ENCODE data around the gene ADAMTS17.
A peak's percentile ranks its signal among the peaks of the same experiment; 100 is the strongest.

Gene ADAMTS17

DNA sequence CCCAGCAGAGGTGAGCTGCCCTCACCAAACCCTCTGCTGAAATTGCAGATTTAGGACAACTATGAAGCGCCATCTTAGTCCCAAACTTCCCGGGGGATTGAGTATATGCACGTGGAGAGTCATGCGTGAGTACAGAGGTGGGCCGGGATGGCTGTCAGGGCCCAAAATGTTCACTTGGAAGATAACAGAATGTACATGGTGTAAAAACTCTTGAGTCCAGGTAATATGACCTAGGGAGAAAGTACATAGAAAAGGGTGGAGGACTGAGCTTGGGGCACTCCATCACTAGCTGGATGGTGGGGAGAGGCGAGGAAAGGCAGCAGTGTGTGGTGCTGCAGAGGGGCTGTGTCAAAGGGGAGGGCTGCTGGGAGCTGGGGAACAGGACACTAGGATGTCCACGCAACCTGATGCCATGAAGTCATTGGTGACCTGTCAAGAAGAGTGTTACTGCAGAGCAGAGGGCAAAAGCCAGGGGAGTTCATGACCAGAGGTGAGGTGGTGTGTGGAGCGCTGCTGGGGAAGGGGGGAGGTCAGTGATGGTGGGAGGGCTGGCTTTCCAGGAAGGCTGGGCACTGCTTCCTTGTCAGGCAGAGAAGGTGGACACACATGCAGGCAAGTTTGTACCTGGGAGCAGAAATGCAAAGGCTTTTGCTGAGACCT is 372.4 kb downstream of the ADAMTS17 start:
- Mint-ChIP-seq H3K36me3 (no peaks in the 10 kb centered on the region), H3K4me1 (no peaks in the 10 kb centered on the region), H3K27me3 (no peaks in the 10 kb centered on the region), H3K27ac (no peak overlapping the region), H3K9me3 (no peaks in the 10 kb centered on the region), H3K4me3 (no peak overlapping the region)
- no peak for DNase-seq
- CTCF ChIA-PET, result no interaction called here

- Mint-ChIP-seq H3K4me3 (no peak overlapping the region), H3K27me3 (no peaks in the 10 kb centered on the region), H3K27ac (no peak overlapping the region), H3K4me1 (no peaks in the 10 kb centered on the region), H3K36me3 (no peaks in the 10 kb centered on the region), H3K9me3 (no peaks in the 10 kb centered on the region)
- DNase-seq, result no peak
- CTCF ChIA-PET, result no interaction called here
These were observed 373.9 kb downstream of the ADAMTS17 start for GRCh38 chr15:99967841-99968371.

- Mint-ChIP-seq H3K27ac (no peak overlapping the region), H3K9me3 (no peaks in the 10 kb centered on the region), H3K36me3 (no peaks in the 10 kb centered on the region), H3K4me1 (no peaks in the 10 kb centered on the region), H3K27me3 (no peaks in the 10 kb centered on the region), H3K4me3 (no peak overlapping the region)
- CTCF ChIA-PET, result no interaction called here
- DNase-seq, result no peak
These were observed 375.0 kb downstream of the ADAMTS17 start for GRCh38 chr15:99966815-99967214.

DNA sequence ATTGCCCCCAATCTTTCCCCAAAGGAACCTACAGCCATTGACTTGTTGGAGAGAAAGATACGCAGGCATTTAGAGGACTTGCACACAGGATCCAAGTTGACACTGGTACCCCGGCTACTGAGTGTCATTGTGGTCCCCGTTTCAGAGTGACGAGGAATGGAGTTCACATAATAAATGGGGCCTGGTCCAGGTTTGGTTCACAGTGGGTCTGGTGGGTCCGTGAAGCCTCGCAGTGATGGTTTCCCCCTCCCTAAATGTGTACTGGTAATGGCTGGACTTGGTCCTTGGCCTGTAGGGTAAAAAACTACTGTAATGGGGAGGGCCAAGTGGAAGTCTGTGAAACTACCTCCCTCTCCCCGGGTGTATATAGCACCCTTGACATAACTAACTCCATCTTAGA is 376.4 kb downstream of the ADAMTS17 start:
- no peak for DNase-seq
- Mint-ChIP-seq H3K9me3 (no peaks in the 10 kb centered on the region), H3K27me3 (no peaks in the 10 kb centered on the region), H3K4me3 (no peak overlapping the region), H3K27ac (no peak overlapping the region), H3K36me3 (no peaks in the 10 kb centered on the region), H3K4me1 (no peaks in the 10 kb centered on the region)
- CTCF ChIA-PET, result no interaction called here

- Mint-ChIP-seq H3K9me3 (no peaks in the 10 kb centered on the region), H3K36me3 (no peaks in the 10 kb centered on the region), H3K27ac (no peak overlapping the region), H3K4me3 (no peak overlapping the region), H3K4me1 (no peaks in the 10 kb centered on the region), H3K27me3 (peaks cover 6% of the 10 kb centered on the region)
- CTCF ChIA-PET, result interaction anchor here (0.5 kb wide), 1 partner anchor 27 kb away, joined by 3 read pairs; no protein-coding TSS in a partner anchor
- DNase-seq, result no peak
These were observed 377.8 kb downstream of the ADAMTS17 start for GRCh38 chr15:99963976-99964375.

GRCh38 chr15:99963096-99963825 is 378.5 kb downstream of the ADAMTS17 start:
- H3K4me3 Mint-ChIP-seq, result no peak overlapping the region
- H3K4me1 Mint-ChIP-seq, result peaks cover 2% of the 10 kb centered on the region
- H3K9me3 Mint-ChIP-seq, result no peaks in the 10 kb centered on the region
- peaks cover 6% of the 10 kb centered on the region for H3K27me3 Mint-ChIP-seq
- no peaks in the 10 kb centered on the region for H3K36me3 Mint-ChIP-seq
- H3K27ac Mint-ChIP-seq, result no peak overlapping the region
- CTCF ChIA-PET, result interaction anchor here (0.5 to 0.7 kb wide), 2 partner anchors 26 to 85 kb away, joined by 3 read pairs; no protein-coding TSS in a partner anchor
- peak; percentile 0 for DNase-seq

DNA sequence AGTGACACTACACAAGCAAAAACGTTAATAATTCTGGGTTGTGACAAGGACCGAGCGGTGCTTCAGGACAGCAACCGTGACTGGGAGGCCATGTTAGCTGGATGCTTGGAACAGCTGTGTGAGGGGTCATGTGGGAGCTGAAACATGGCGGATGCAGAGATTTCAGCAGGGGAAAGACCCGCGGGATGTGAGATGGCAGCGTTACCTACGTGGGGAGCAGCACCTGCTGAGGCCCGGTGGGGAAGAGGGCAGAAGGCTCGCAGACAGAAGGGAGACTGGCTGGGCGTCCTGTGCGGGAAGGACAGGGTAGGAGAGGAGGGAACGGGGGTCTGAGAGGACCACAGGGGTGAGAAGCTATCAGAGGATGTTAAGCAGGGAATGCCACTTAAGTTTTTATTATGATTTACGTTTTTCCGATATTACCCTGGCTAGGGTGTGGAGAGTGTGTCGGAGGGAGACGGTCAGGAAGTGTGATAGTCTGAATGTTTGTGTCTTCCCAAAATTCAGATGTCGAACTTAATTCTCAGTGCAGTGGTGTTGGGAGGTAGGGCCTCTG is 379.7 kb downstream of the ADAMTS17 start:
- H3K9me3 Mint-ChIP-seq, result no peaks in the 10 kb centered on the region
- peaks cover 7% of the 10 kb centered on the region for H3K4me1 Mint-ChIP-seq
- peaks cover 6% of the 10 kb centered on the region for H3K27me3 Mint-ChIP-seq
- CTCF ChIA-PET, result interaction anchor here (3.6 kb wide), 1 partner anchor 376 kb away, joined by 23 read pairs; no protein-coding TSS in a partner anchor
- H3K27ac Mint-ChIP-seq, result no peak overlapping the region
- H3K4me3 Mint-ChIP-seq, result no peak overlapping the region
- DNase-seq, result no peak
- no peaks in the 10 kb centered on the region for H3K36me3 Mint-ChIP-seq

DNA sequence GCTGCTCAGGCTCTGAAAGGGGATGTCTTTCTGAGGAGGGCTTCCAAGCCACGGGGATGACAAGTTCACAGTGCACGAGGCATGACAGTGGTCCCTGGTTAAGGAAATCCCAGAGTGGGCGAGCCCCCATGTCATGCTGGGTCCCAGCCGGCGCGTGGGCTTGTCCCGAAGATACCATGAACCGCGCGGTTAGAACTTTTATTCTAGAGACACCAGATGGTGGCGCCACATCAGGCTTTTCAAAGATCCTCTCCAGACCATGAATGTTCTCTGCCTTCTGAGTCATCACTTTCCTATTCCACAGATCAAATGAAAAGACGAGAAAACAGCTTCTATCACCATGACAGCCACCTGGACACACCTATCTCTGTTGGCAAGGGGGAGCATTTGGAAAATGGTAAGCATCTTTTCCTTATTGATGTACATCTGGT is 380.7 kb downstream of the ADAMTS17 start:
- H3K36me3 Mint-ChIP-seq, result no peaks in the 10 kb centered on the region
- peaks cover 11% of the 10 kb centered on the region for H3K27me3 Mint-ChIP-seq
- DNase-seq, result peak; percentile 29
- no peaks in the 10 kb centered on the region for H3K9me3 Mint-ChIP-seq
- peaks cover 7% of the 10 kb centered on the region for H3K4me1 Mint-ChIP-seq
- H3K27ac Mint-ChIP-seq, result no peak overlapping the region
- H3K4me3 Mint-ChIP-seq, result no peak overlapping the region
- CTCF ChIA-PET, result interaction anchor here (3.6 kb wide), 1 partner anchor 377 kb away, joined by 23 read pairs; no protein-coding TSS in a partner anchor

DNA sequence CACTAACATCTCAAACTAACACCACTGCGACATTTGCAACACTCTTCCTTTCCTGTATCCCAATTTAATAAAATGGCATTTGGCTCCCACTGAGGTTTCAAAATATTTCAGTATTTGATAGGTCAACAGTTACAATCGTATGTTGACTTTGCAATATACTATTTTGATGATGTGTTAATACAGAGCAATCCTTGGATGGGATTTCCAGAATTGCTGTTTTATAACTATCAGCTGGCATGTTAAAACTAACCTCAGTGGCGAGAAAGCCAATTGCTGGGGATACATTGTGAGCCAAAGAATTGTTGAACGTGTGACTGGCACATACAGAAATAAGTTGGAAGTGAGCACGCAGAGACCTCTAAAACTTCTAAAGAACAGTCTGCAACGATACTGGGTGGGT is 382.4 kb downstream of the ADAMTS17 start:
- peaks cover 11% of the 10 kb centered on the region for H3K27me3 Mint-ChIP-seq

GRCh38 chr15:99958426-99959097 is 383.2 kb downstream of the ADAMTS17 start:
- Mint-ChIP-seq H3K27ac (no peak overlapping the region), H3K27me3 (peaks cover 11% of the 10 kb centered on the region), H3K9me3 (no peaks in the 10 kb centered on the region), H3K4me3 (no peak overlapping the region), H3K4me1 (peaks cover 9% of the 10 kb centered on the region), H3K36me3 (no peaks in the 10 kb centered on the region)
- DNase-seq, result no peak
- CTCF ChIA-PET, result interaction anchor here (3.6 kb wide), 1 partner anchor 379 kb away, joined by 23 read pairs; no protein-coding TSS in a partner anchor

More for the DNA sequence above, 382.4 kb downstream of the ADAMTS17 start:
- Mint-ChIP-seq H3K4me3 (no peak overlapping the region), H3K36me3 (no peaks in the 10 kb centered on the region), H3K4me1 (peaks cover 9% of the 10 kb centered on the region), H3K27ac (no peak overlapping the region), H3K9me3 (no peaks in the 10 kb centered on the region)
- CTCF ChIA-PET, result interaction anchor here (3.6 kb wide), 1 partner anchor 379 kb away, joined by 23 read pairs; no protein-coding TSS in a partner anchor
- DNase-seq, result no peak

DNA sequence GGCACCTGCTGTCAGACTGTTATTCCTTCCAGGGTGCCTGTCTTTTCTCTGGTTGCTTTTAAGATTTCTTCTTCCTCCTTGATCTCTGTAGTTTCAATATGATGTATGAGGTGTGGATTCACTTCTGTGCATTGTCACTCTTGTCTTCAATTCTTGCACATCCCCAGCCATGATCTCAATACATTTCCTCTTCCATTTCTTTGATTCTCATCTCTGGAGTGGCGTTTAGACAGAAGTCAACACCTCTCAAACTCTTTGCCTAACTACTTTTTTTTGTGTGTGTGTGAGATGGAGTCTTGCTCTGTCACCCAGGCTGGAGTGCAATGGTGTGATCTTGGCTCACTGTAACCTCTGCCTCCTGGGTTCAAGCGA is 384.1 kb downstream of the ADAMTS17 start:
- H3K4me3 Mint-ChIP-seq, result no peak overlapping the region
- no peak overlapping the region for H3K27ac Mint-ChIP-seq
- no peaks in the 10 kb centered on the region for H3K9me3 Mint-ChIP-seq
- CTCF ChIA-PET, result no interaction called here
- peaks cover 11% of the 10 kb centered on the region for H3K27me3 Mint-ChIP-seq
- no peak for DNase-seq
- no peaks in the 10 kb centered on the region for H3K36me3 Mint-ChIP-seq
- H3K4me1 Mint-ChIP-seq, result peaks cover 9% of the 10 kb centered on the region

GRCh38 chr15:99956820-99957641 is 384.7 kb downstream of the ADAMTS17 start:
- Mint-ChIP-seq H3K9me3 (no peaks in the 10 kb centered on the region), H3K27ac (no peak overlapping the region), H3K4me1 (peaks cover 9% of the 10 kb centered on the region), H3K36me3 (no peaks in the 10 kb centered on the region), H3K27me3 (peaks cover 11% of the 10 kb centered on the region), H3K4me3 (no peak overlapping the region)
- DNase-seq, result no peak
- CTCF ChIA-PET, result no interaction called here

GRCh38 chr15:99956022-99956775 is 385.6 kb downstream of the ADAMTS17 start:
- CTCF ChIA-PET, result no interaction called here
- DNase-seq, result no peak
- peaks cover 11% of the 10 kb centered on the region for H3K27me3 Mint-ChIP-seq
- H3K36me3 Mint-ChIP-seq, result no peaks in the 10 kb centered on the region
- no peak overlapping the region for H3K27ac Mint-ChIP-seq
- H3K9me3 Mint-ChIP-seq, result no peaks in the 10 kb centered on the region
- no peak overlapping the region for H3K4me3 Mint-ChIP-seq
- peaks cover 9% of the 10 kb centered on the region for H3K4me1 Mint-ChIP-seq

All from activated naive CD4-positive, alpha-beta T cell treated with anti-CD3 and anti-CD28 coated beads, Interleukin-2, amount 10 ng/mL, durations not matched to agents 7 days and 5 days (primary cell).